ENCODE results near the gene C17orf78.

- TF ChIP-seq CTCF (IDR thresholded peaks at IDR 0.05) = no peak
- no peak for TF ChIP-seq EP300 (IDR thresholded peaks at IDR 0.05)
- no peak for TF ChIP-seq POLR2A (IDR thresholded peaks at IDR 0.05)
- TF ChIP-seq POLR2AphosphoS5 (IDR thresholded peaks at IDR 0.05) = no peak
Measured at GRCh38 chr17:37432671-37433070, 56.9 kb downstream of the C17orf78 start.
